Upper lobe of left lung (tissue), 6 donors: ENCODE data around the gene LIX1L. TPM values are rescaled to one million over a fixed set of nuclear protein-coding genes. Genes with fewer than 3 reads are reported as not detected.

Experiments
- ATAC-seq, 2 donors: fragments of 200-7000 bp; cut with Tn5 transposase; one replicate each; pipeline ENCODE4 v1.9.1; 2022; ENCODE audit warnings: mild to moderate bottlenecking in 2 of 2, moderate library complexity in 2 of 2; ENCODE audit not compliant: low FRiP score in 2 of 2
- DNase-seq, 2 donors: peaks; one replicate each; pipeline ENCODE4 v3.0.0-alpha.2; 2019 to 2020
- H3K27ac ChIP-seq, 4 donors: fragments of 200-600 bp; sonication (generic); one replicate each; pipeline ENCODE4 v1.5.1; 2016 to 2019
- H3K27me3 ChIP-seq, 4 donors: fragments of 200-600 bp; sonication (generic); one replicate each; pipeline ENCODE4 v1.5.1; 2017 to 2019
- H3K36me3 ChIP-seq, 4 donors: fragments of 200-600 bp; sonication (generic); one replicate each; pipeline ENCODE4 v1.5.1; 2016 to 2019
- H3K4me1 ChIP-seq, 4 donors: fragments of 200-600 bp; sonication (generic); one replicate each; pipeline ENCODE4 v1.5.1; 2018 to 2019
- H3K4me3 ChIP-seq, 4 donors: fragments of 200-600 bp; sonication (generic); one replicate each; pipeline ENCODE4 v1.5.1; 2017 to 2019; ENCODE audit warnings: mild to moderate bottlenecking in 2 of 4, moderate library complexity in 1 of 4
- H3K9me3 ChIP-seq, 4 donors: fragments of 200-600 bp; sonication (generic); one replicate each; pipeline ENCODE4 v1.5.1; 2018 to 2019
- EP300 ChIP-seq, 4 donors: sonication (generic); formaldehyde crosslinking; IDR thresholded peaks; one replicate each; pipeline ENCODE4 v1.5.1; 2017; ENCODE audit warnings: antibody characterized with exemption in 4 of 4, control low read depth in 2 of 4
- POLR2A ChIP-seq, 4 donors: fragments of 450-650 bp; IDR thresholded peaks; one replicate each; pipeline ENCODE4 v1.5.1; 2016 to 2017; ENCODE audit warnings: antibody characterized with exemption in 4 of 4, mild to moderate bottlenecking in 2 of 4
- POLR2AphosphoS5 ChIP-seq, 2 donors: sonication (generic); formaldehyde crosslinking; IDR thresholded peaks; one replicate each; pipeline ENCODE4 v1.5.1; 2017; ENCODE audit warnings: antibody characterized with exemption in 2 of 2
- WGBS, 2 donors: methylation state at CpG; one replicate each; pipeline ENCODE4 v1.1.5; 2017 to 2018; 5-methylcytosine and 5-hydroxymethylcytosine counted together
- total RNA-seq, 6 donors: library from RNA; depleted of rRNA in 4 of 6; stranded (reverse); fragments of >200 nt in 4 of 6; gene quantifications; one replicate each; pipeline versions ENCODE4 v1.1.0 to v1.2.1, GENCODE V29; 2016 to 2021
- TF ChIP-seq, protein P1 (sequence below), 6 experiments: fragments of 450-650 bp in 4 of 6; fragments of 200-600 bp in 2 of 6; sonication (generic) in 2 of 6; IDR thresholded peaks; one replicate each; pipeline ENCODE4 v1.5.1; 2016 to 2019; ENCODE audit warnings: antibody characterized with exemption in 6 of 6
- donor health status: DM: no; HTN: no; CAD: no; lungs with moderate emphysema.
- donor health status: DM: no; HTN: yes; CAD: no; lungs with severe emphysema.

LIX1L gene
- total RNA-seq, 6 donors from 2014 or later = 5.2 to 35.6 (median 16.5) TPM

GRCh38 chr1:145991735-145992412 is 34.1 kb upstream of the LIX1L start:
- TF ChIP-seq EP300 (IDR thresholded peaks at IDR 0.05) (no peak), POLR2AphosphoS5 (IDR thresholded peaks at IDR 0.05) (peak; percentile 70 to 95), POLR2A (IDR thresholded peaks at IDR 0.05) (peak in 3 of 4 donors; percentile 31 to 80 (median 39))
- H3K27me3 ChIP-seq = no peaks in the 10 kb centered on the region
- peaks cover 14 to 46% (median 26%) of the 10 kb centered on the region in 4 donors for H3K4me1 ChIP-seq
- ATAC-seq = no peak
- 47 to 52% methylated on average over 10 of the region's 10 CpGs for WGBS, 2 donors
- peak overlapping the region; percentile 70 to 89 (median 77) for H3K4me3 ChIP-seq
- H3K9me3 ChIP-seq = no peaks in the 10 kb centered on the region
- peak in 1 of 2 donors; percentile 59 for DNase-seq
- H3K27ac ChIP-seq = peak overlapping the region; percentile 93 to 96 (median 96)
- peaks cover 26 to 43% (median 32%) of the 10 kb centered on the region in 4 donors for H3K36me3 ChIP-seq

GRCh38 chr1:145990249-145990855 is 32.5 kb upstream of the LIX1L start:
- no peaks in the 10 kb centered on the region for H3K9me3 ChIP-seq
- peak overlapping the region; percentile 93 to 96 (median 96) for H3K27ac ChIP-seq
- ATAC-seq (peak in 1 of 2 donors; percentile 20), DNase-seq (peak in 1 of 2 donors; percentile 53)
- H3K4me3 ChIP-seq = no peak overlapping the region
- TF ChIP-seq EP300 (IDR thresholded peaks at IDR 0.05) (no peak), POLR2A (IDR thresholded peaks at IDR 0.05) (peak in 1 of 4 donors; percentile 63), POLR2AphosphoS5 (IDR thresholded peaks at IDR 0.05) (peak; percentile 44 to 85)
- TF ChIP-seq, protein P1, sequence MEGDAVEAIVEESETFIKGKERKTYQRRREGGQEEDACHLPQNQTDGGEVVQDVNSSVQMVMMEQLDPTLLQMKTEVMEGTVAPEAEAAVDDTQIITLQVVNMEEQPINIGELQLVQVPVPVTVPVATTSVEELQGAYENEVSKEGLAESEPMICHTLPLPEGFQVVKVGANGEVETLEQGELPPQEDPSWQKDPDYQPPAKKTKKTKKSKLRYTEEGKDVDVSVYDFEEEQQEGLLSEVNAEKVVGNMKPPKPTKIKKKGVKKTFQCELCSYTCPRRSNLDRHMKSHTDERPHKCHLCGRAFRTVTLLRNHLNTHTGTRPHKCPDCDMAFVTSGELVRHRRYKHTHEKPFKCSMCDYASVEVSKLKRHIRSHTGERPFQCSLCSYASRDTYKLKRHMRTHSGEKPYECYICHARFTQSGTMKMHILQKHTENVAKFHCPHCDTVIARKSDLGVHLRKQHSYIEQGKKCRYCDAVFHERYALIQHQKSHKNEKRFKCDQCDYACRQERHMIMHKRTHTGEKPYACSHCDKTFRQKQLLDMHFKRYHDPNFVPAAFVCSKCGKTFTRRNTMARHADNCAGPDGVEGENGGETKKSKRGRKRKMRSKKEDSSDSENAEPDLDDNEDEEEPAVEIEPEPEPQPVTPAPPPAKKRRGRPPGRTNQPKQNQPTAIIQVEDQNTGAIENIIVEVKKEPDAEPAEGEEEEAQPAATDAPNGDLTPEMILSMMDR (IDR thresholded peaks at IDR 0.05) = no peak
- H3K36me3 ChIP-seq = peaks cover 26 to 38% (median 30%) of the 10 kb centered on the region in 4 donors
- 64 to 81% methylated on average over 7 of the region's 7 CpGs for WGBS, 2 donors
- H3K4me1 ChIP-seq = peaks cover 27 to 60% (median 38%) of the 10 kb centered on the region in 4 donors
- no peaks in the 10 kb centered on the region for H3K27me3 ChIP-seq

DNA sequence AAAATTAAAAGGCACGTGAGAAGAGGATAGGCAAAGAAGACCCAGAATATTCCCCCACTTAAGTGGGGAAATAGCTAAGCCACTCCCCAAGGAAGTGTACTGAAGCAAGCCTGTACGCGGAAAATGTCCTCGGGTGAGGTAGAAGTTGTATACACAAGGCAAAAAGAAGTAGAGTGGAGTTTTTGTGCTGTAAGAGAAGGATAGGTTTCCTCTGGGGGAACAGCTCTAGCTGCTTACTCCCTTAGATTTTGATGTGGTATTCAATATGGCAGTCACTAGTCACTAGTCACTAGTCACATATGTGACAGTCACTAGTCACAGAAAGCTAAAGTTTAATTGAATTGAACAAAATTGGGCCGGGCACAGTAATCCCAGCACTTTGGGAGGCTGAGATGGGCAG is 31.0 kb upstream of the LIX1L start:
- Histone ChIP-seq H3K36me3 (peaks cover 13 to 22% (median 14%) of the 10 kb centered on the region in 4 donors), H3K27me3 (no peaks in the 10 kb centered on the region), H3K4me1 (peaks cover 41 to 76% (median 52%) of the 10 kb centered on the region in 4 donors), H3K27ac (peak overlapping the region; percentile 55 to 98 (median 82)), H3K9me3 (no peaks in the 10 kb centered on the region), H3K4me3 (no peak overlapping the region)
- DNase-seq (peak in 1 of 2 donors; percentile 53), ATAC-seq (no peak)
- WGBS, 2 donors = 41 to 53% methylated on average over 5 of the region's 5 CpGs
- TF ChIP-seq EP300 (IDR thresholded peaks at IDR 0.05) (no peak), POLR2AphosphoS5 (IDR thresholded peaks at IDR 0.05) (peak in 1 of 2 donors; percentile 30), POLR2A (IDR thresholded peaks at IDR 0.05) (peak in 1 of 4 donors; percentile 18)
- TF ChIP-seq, protein P1 (IDR thresholded peaks at IDR 0.05) = no peak

DNA sequence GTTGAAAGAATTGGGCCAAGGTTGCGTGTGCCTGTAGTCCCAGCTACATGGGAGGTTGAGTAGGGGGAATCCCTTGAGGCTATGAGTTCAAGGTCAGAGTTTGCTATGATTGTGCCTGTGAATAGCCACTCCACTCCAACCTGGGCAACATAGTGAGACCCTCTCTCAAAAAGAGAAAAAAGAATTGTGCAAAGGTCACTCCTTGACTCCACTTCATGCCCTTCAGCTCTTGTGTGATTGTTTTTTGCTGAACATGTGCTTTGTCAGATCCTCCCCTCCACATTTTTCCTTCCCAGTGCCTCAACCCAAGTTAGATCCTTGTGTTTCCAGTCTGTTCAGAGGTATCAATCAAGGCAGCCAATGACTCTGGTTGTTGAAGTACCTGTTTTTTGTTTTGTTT is 30.1 kb upstream of the LIX1L start:
- no peak for DNase-seq
- Histone ChIP-seq H3K27me3 (no peaks in the 10 kb centered on the region), H3K4me3 (no peak overlapping the region), H3K27ac (peak overlapping the region; percentile 55 to 98 (median 82)), H3K9me3 (no peaks in the 10 kb centered on the region), H3K4me1 (peaks cover 46 to 82% (median 59%) of the 10 kb centered on the region in 4 donors), H3K36me3 (peaks cover 5 to 13% (median 5%) of the 10 kb centered on the region in 4 donors)
- no peak for TF ChIP-seq POLR2AphosphoS5 (IDR thresholded peaks at IDR 0.05)
- TF ChIP-seq, protein P1 (IDR thresholded peaks at IDR 0.05) = no peak
- no peak for TF ChIP-seq EP300 (IDR thresholded peaks at IDR 0.05)
- TF ChIP-seq POLR2A (IDR thresholded peaks at IDR 0.05) = no peak
- ATAC-seq = no peak
- 95 to 100% methylated on average over 1 of the region's 1 CpG for WGBS, 2 donors

- Histone ChIP-seq H3K4me1 (peaks cover 52 to 87% (median 61%) of the 10 kb centered on the region in 4 donors), H3K27me3 (no peaks in the 10 kb centered on the region), H3K36me3 (no peaks in the 10 kb centered on the region), H3K4me3 (no peak overlapping the region), H3K9me3 (no peaks in the 10 kb centered on the region), H3K27ac (peak overlapping the region; percentile 79 to 98 (median 96))
- TF ChIP-seq POLR2A (IDR thresholded peaks at IDR 0.05) (no peak), EP300 (IDR thresholded peaks at IDR 0.05) (no peak), POLR2AphosphoS5 (IDR thresholded peaks at IDR 0.05) (no peak)
- TF ChIP-seq, protein P1 (IDR thresholded peaks at IDR 0.05) = no peak
- no peak for DNase-seq
- 93 to 94% methylated on average over 6 of the region's 6 CpGs for WGBS, 2 donors
- ATAC-seq = no peak
Observed at GRCh38 chr1:145986551-145986950, 28.7 kb upstream of the LIX1L start.
